H9 (cell line): ENCODE results near the gene PIK3CD. TPM values are rescaled to one million over a fixed set of nuclear protein-coding genes. Genes with fewer than 3 reads are reported as not detected.
A peak's percentile ranks its signal among the peaks of the same experiment; 100 is the strongest.

ENCODE experiments used
- DNase-seq: peaks from one replicate; pipeline ENCODE4 v3.0.0-alpha.2; 2017
- H2AFZ ChIP-seq: one replicate; pipeline ENCODE4 v1.6.1; 2013; ENCODE audit warnings: mild to moderate bottlenecking, low read length, control low read depth, moderate library complexity
- H2AK5ac ChIP-seq: 2 replicates; pipeline ENCODE4 v1.6.1; 2013; ENCODE audit warnings: low read length, control low read depth, mixed read lengths; ENCODE audit not compliant: insufficient read length
- H2BK120ac ChIP-seq: one replicate; pipeline ENCODE4 v1.6.1; 2013; ENCODE audit warnings: low read depth, mild to moderate bottlenecking, low read length, control low read depth, inconsistent platforms; ENCODE audit not compliant: poor library complexity, severe bottlenecking
- H2BK12ac ChIP-seq: 2 replicates; pipeline ENCODE4 v1.6.1; 2013; ENCODE audit warnings: low read length, control low read depth, mixed read lengths, low read depth; ENCODE audit not compliant: insufficient read length
- H2BK15ac ChIP-seq: 2 replicates; pipeline ENCODE4 v1.6.1; 2013; ENCODE audit warnings: low read depth, low read length, control low read depth
- H2BK20ac ChIP-seq: one replicate; pipeline ENCODE4 v1.6.1; 2013; ENCODE audit warnings: low read depth, mild to moderate bottlenecking, low read length, control low read depth, inconsistent platforms; ENCODE audit not compliant: poor library complexity, severe bottlenecking
- H2BK5ac ChIP-seq: 2 replicates; pipeline ENCODE4 v1.6.1; 2013; ENCODE audit warnings: low read length, control low read depth, mixed read lengths; ENCODE audit not compliant: insufficient read length
- H3K14ac ChIP-seq: 2 replicates; pipeline ENCODE4 v1.6.1; 2013; ENCODE audit warnings: low read length, control low read depth; ENCODE audit not compliant: insufficient read depth
- H3K18ac ChIP-seq: 2 replicates; pipeline ENCODE4 v1.6.1; 2013; ENCODE audit warnings: low read depth, mild to moderate bottlenecking, mixed read lengths, low read length, control low read depth; ENCODE audit not compliant: insufficient read length
- H3K23ac ChIP-seq: 2 replicates; pipeline ENCODE4 v1.6.1; 2013; ENCODE audit warnings: low read length, control low read depth, mixed read lengths, low read depth; ENCODE audit not compliant: insufficient read length
- H3K23me2 ChIP-seq: 2 replicates; pipeline ENCODE4 v1.6.1; 2013; ENCODE audit warnings: low read depth, mild to moderate bottlenecking, mixed read lengths, low read length, control low read depth; ENCODE audit not compliant: insufficient read length, poor library complexity, severe bottlenecking
- H3K27ac ChIP-seq: 2 replicates; pipeline ENCODE4 v1.5.1; 2013; ENCODE audit warnings: low read length, control low read depth, mixed read lengths, low read depth; ENCODE audit not compliant: insufficient read length
- H3K27me3 ChIP-seq: 2 replicates; pipeline ENCODE4 v1.6.1; 2013; ENCODE audit warnings: low read length, control low read depth, inconsistent platforms; ENCODE audit not compliant: insufficient read depth
- H3K4ac ChIP-seq: 2 replicates; pipeline ENCODE4 v1.6.1; 2013; ENCODE audit warnings: low read depth, mild to moderate bottlenecking, control low read depth, inconsistent platforms, low read length, moderate library complexity
- H3K4me1 ChIP-seq: 2 replicates; pipeline ENCODE4 v1.6.1; 2013; ENCODE audit warnings: low read length, control low read depth, inconsistent platforms; ENCODE audit not compliant: insufficient read depth
- H3K4me2 ChIP-seq: 2 replicates; pipeline ENCODE4 v1.6.1; 2013; ENCODE audit warnings: low read length, control low read depth, mixed read lengths; ENCODE audit not compliant: insufficient read length, insufficient read depth
- H3K56ac ChIP-seq: 2 replicates; pipeline ENCODE4 v1.6.1; 2013; ENCODE audit warnings: low read depth, mild to moderate bottlenecking, mixed read lengths, low read length, control low read depth; ENCODE audit not compliant: insufficient read length
- H3K79me1 ChIP-seq: 2 replicates; pipeline ENCODE4 v1.6.1; 2013; ENCODE audit warnings: low read depth, mild to moderate bottlenecking, moderate library complexity, low read length, control low read depth, inconsistent platforms; ENCODE audit not compliant: insufficient read depth, poor library complexity, severe bottlenecking
- H3K79me2 ChIP-seq: 2 replicates; pipeline ENCODE4 v1.6.1; 2013; ENCODE audit warnings: low read length, control low read depth, inconsistent platforms; ENCODE audit not compliant: insufficient read depth
- H3K9ac ChIP-seq: 2 replicates; pipeline ENCODE4 v1.6.1; 2013; ENCODE audit warnings: low read length, control low read depth, mixed read lengths; ENCODE audit not compliant: insufficient read length; ENCODE audit errors: extremely low read depth
- H3K9me3 ChIP-seq: one replicate; pipeline ENCODE4 v1.6.1; 2013; ENCODE audit warnings: low read depth, low read length, inconsistent platforms; ENCODE audit not compliant: control insufficient read depth
- H3T11ph ChIP-seq: one replicate; pipeline ENCODE4 v1.6.1; 2013; ENCODE audit warnings: mild to moderate bottlenecking, low read length, control low read depth, inconsistent platforms
- H4K20me1 ChIP-seq: one replicate; pipeline ENCODE4 v1.6.1; 2013; ENCODE audit not compliant: control insufficient read depth, insufficient read length, insufficient read depth
- H4K5ac ChIP-seq: 2 replicates; pipeline ENCODE4 v1.6.1; 2013; ENCODE audit warnings: low read depth, mild to moderate bottlenecking, mixed read lengths, low read length, control low read depth; ENCODE audit not compliant: insufficient read length
- H4K8ac ChIP-seq: replicated peaks from 2 replicates; pipeline ENCODE4 v1.6.1; 2013; ENCODE audit warnings: low read length, control low read depth, mixed read lengths, low read depth; ENCODE audit not compliant: insufficient read length
- H4K91ac ChIP-seq: 2 replicates; pipeline ENCODE4 v1.6.1; 2013; ENCODE audit warnings: low read depth, mild to moderate bottlenecking, moderate library complexity, mixed read lengths, low read length, control low read depth; ENCODE audit not compliant: insufficient read length
- H3K27ac Mint-ChIP-seq, 3 experiments: 2 replicates in 2 of 3; 3 replicates in 1 of 3; pipeline ENCODE4 v1.8.0; 2020 to 2021; ENCODE audit warnings: mixed read lengths in 3 of 3, mild to moderate bottlenecking in 1 of 3, moderate library complexity in 1 of 3
- H3K27me3 Mint-ChIP-seq: 2 replicates; pipeline ENCODE4 v1.8.0; 2021; ENCODE audit warnings: low read depth, mild to moderate bottlenecking, moderate library complexity, mixed read lengths
- H3K36me3 Mint-ChIP-seq, 3 experiments: 2 replicates in 2 of 3; 3 replicates in 1 of 3; pipeline ENCODE4 v1.8.0; 2020 to 2021; ENCODE audit warnings: low read depth in 3 of 3, mixed read lengths in 3 of 3; ENCODE audit not compliant: insufficient read depth in 1 of 3
- H3K4me1 Mint-ChIP-seq, 2 experiments: 2 replicates each; pipeline ENCODE4 v1.8.0; 2020; ENCODE audit warnings: mixed read lengths in 2 of 2
- H3K4me3 Mint-ChIP-seq, 2 experiments: 2 replicates in 1 of 2; 3 replicates in 1 of 2; pipeline ENCODE4 v1.8.0; 2020 to 2021; ENCODE audit warnings: mild to moderate bottlenecking in 2 of 2, mixed read lengths in 2 of 2, moderate library complexity in 1 of 2
- H3K9me3 Mint-ChIP-seq, 2 experiments: 2 replicates in 1 of 2; 3 replicates in 1 of 2; pipeline ENCODE4 v1.8.0; 2020; ENCODE audit warnings: mild to moderate bottlenecking in 2 of 2, mixed read lengths in 2 of 2, moderate library complexity in 1 of 2
- WGBS: extraction: QIAGEN DNeasy Blood & Tissue Kit; methylation state at CpG from one replicate; pipeline ENCODE4 v1.1.7; 2013; ENCODE audit warnings: missing lambda C conversion rate, low lambda C conversion rate, mixed read lengths; ENCODE audit not compliant: insufficient read length; ENCODE audit errors: extremely low coverage; 5-methylcytosine and 5-hydroxymethylcytosine counted together
- total RNA-seq: library from RNA; stranded (reverse); gene quantifications from 2 replicates; pipeline ENCODE4 v1.2.1, GENCODE V29; 2021
- TF ChIP-seq, protein P1 (sequence below): fragments of 200-600 bp; sonication (generic); conservative IDR thresholded peaks from 3 replicates; pipeline ENCODE4 v1.8.0; 2021; ENCODE audit warnings: antibody characterized with exemption, mild to moderate bottlenecking

The PIK3CD gene
- total RNA-seq, 1 experiment from 2014 or later = 10.0 TPM

DNA sequence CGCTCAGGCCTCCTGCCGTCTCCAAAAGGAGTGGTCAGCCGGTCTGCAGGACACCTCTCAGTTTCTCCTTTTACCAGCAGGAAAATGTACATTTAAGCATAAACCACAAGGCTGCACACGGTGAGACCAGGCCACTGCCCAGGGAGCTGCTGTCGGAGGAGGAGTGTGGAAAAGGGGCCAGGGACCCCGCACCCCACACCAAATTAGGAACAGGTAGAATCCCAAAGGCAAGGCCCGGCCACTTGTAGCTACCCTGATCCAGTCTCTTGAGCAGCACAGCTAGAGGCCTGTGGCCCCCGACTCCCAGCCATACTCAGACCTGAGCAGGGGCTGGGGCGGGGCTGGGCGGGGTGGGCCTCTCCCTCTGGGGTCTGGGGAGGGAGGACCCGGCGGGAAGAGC is 78.0 kb downstream of the PIK3CD start:
- H3K4me1 Mint-ChIP-seq = no peaks in the 10 kb centered on the region; a peak in 1 of 4 replicates
- Histone ChIP-seq H3K9ac (no peak overlapping the region), H3K4ac (no peak overlapping the region), H3K4me1 (no peaks in the 10 kb centered on the region), H2AK5ac (no peak overlapping the region), H3K18ac (no peak overlapping the region), H3K27me3 (no peaks in the 10 kb centered on the region), H2BK5ac (no peak overlapping the region), H3K79me2 (no peaks in the 10 kb centered on the region), H2AFZ (no peak overlapping the region), H3K14ac (no peak overlapping the region), H2BK20ac (no peak overlapping the region), H4K91ac (no peak overlapping the region), H2BK120ac (no peak overlapping the region), H3K23ac (no peak overlapping the region), H3T11ph (no peak overlapping the region), H4K5ac (no peak overlapping the region), H3K56ac (no peak overlapping the region), H3K79me1 (no peaks in the 10 kb centered on the region), H3K4me2 (no peak overlapping the region), H2BK15ac (no peak overlapping the region), H3K27ac (no peak overlapping the region), H4K20me1 (no peaks in the 10 kb centered on the region), H3K23me2 (no peaks in the 10 kb centered on the region), H4K8ac (no peak overlapping the region), H3K9me3 (peaks cover 5% of the 10 kb centered on the region), H2BK12ac (no peak overlapping the region)
- H3K9me3 Mint-ChIP-seq = no peaks in the 10 kb centered on the region
- H3K4me3 Mint-ChIP-seq = no peak overlapping the region
- DNase-seq = no peak
- peak overlapping the region in 2 of 3 experiments; percentile 15 to 70; a peak in 1 of 7 replicates for H3K27ac Mint-ChIP-seq
- TF ChIP-seq, protein P1, sequence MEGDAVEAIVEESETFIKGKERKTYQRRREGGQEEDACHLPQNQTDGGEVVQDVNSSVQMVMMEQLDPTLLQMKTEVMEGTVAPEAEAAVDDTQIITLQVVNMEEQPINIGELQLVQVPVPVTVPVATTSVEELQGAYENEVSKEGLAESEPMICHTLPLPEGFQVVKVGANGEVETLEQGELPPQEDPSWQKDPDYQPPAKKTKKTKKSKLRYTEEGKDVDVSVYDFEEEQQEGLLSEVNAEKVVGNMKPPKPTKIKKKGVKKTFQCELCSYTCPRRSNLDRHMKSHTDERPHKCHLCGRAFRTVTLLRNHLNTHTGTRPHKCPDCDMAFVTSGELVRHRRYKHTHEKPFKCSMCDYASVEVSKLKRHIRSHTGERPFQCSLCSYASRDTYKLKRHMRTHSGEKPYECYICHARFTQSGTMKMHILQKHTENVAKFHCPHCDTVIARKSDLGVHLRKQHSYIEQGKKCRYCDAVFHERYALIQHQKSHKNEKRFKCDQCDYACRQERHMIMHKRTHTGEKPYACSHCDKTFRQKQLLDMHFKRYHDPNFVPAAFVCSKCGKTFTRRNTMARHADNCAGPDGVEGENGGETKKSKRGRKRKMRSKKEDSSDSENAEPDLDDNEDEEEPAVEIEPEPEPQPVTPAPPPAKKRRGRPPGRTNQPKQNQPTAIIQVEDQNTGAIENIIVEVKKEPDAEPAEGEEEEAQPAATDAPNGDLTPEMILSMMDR = no peak
- H3K36me3 Mint-ChIP-seq = peaks cover 50 to 78% (median 66%) of the 10 kb centered on the region in 3 experiments
- peaks cover 2% of the 10 kb centered on the region; the same call in 1 of the 2 replicates for H3K27me3 Mint-ChIP-seq
- WGBS = no CpG with 5 or more reads among the region's 12 CpGs
